Activated naive CD8-positive, alpha-beta T cell treated with anti-CD3 and anti-CD28 coated beads, Interleukin-2, amount 50 U/mL, for 16 hours (primary cell): ENCODE results near the gene CASP14.
"Not testable (repeated sequence)": the region's sequence is repeated elsewhere in the genome, so short reads cannot be mapped to it uniquely, and the experiment has no call there.

ENCODE experiments used
- DNase-seq: peaks from one replicate; pipeline ENCODE4 v3.0.0-alpha.2; 2020; ENCODE audit warnings: low read depth, low spot score

Gene CASP14, protein sequence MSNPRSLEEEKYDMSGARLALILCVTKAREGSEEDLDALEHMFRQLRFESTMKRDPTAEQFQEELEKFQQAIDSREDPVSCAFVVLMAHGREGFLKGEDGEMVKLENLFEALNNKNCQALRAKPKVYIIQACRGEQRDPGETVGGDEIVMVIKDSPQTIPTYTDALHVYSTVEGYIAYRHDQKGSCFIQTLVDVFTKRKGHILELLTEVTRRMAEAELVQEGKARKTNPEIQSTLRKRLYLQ

DNA sequence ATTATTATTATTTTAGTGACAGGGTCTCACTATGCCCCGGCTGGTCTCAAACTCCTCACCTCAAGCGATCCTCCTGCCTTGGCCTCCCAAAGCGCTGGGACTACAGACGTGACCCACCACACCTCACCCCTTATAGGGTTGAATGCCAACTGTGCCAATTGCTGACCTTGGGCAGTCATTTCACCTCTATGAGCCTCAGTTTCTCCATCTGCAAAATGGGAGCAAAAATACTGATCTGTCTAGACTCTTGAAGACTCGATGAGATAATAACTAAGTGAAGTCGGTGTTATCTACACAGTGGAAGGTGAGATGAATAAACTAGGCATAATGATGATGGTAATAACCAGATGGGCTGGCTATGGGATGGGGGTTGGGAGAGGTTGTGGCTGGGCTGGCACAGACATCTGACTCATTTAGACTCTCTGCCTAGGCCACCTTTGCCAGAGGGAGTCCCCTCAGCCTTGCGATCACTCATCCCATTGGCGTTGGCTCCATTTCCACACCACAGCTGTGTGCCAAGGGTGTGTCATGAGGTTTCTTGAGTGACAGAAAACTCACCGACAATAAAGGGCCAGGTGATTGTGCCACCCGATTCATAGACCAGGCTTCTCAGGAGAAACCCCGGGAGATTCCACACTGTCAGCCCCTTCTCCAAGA, at the start of gene CASP14:
TSS of gene CASP14 (plus strand) at position 596 of the 657 bp plus-strand sequence. CDS start 2,772 bp downstream, outside the sequence.
- DNase-seq, result no peak

DNA sequence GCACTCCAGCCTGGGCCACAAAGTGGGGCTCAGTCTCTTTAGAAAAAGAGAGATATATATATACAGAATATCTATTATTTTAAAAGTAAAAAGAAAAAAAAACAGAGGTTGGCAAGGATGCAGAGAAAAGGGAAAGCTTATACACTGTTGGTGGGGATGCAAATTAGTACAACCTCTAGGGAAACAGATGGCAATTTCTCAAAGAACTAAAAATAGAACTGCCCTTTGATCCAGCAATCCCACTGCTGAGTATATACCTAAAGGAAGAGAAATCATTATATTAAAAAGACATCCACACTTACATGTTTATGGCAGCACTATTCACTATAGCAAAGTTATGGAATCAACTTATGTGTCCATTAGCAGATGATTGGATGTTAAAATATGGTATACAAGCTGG, 41.0 kb upstream of the CASP14 start:
- no peak for DNase-seq

DNA sequence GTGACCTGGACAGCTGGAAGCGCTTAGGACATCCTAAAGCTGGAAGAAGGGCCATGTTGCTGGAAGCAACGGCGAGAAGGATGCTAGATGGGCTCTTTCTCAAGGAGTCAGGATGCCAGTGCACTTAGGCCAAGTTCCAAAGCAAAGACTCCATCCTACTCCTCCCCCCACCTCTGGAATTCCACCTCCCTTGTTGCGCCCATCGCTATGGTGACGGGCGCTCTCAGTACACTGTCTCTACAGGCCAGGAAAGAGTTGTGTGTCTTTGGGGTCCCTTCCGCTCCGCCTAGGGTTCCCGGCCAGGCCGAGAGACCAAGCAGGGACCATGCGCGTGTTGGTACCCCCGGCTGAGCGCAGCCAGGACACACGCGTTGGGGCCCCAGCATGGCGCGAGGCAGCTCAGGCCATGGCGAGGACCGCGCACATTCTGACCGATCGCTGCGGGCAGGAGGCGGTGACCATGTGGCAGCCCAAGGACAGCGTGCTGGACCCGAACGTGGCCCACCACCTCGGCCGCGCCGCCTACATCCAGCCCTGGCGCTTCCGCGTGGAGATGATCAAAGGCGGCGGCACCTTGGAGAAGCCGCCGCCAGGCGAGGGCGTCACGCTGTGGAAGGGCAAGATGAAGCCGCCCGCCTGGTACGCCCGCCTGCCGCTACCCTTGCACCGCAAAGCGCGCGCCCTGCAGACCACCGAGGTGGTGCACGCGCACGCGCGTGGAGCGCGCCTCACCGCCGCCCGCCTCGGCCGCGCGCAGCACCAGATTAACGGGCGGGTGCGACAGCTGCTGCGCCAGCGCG, 38.6 kb upstream of the CASP14 start:
- no peak for DNase-seq

DNA sequence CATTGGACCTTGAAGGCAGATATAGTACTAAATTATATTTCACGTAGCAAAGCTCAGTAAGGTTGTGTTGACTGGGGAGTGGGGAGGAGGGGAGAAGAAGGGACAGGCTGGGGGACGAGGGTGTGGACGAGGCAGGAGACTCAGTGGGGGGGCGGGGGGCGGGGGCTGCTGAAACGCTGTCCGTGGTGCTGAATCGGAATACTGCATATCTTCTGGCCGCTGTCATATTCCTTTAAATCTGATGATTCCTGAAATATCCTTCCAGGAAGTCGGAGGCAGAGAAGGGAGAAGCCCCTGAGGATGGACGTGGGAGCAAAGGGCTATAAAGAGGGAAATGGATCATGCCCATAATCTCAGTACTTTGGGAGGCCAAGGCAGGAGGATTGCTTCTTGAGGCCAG, 34.7 kb upstream of the CASP14 start:
- no peak for DNase-seq

DNA sequence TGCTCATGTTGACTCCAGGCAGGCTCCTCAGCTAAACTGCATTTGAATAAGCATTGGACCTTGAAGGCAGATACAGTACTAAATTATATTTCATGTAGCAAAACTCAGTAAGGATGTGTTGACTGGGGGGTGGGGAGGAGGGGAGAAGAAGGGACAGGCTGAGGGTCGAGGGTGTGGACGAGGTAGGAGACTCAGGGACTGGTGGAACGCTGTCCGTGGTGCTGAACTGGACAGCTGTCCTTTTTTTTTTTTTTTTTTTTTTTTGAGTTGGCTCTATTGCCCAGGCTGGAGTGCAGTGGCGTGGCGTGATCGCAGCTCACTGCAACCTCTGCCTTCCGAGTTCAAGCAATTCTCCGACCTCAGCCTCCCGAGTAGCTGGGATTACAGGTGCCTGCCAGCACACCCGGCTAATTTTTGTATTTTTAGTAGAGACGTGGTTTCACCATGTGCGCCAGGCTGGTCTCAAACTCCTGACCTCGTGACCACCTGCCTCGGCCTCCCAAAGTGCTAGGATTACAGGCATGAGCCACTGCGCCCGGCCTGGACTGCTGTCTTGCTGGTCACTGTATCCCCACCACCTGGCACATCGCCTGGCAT, 33.2 kb upstream of the CASP14 start:
- DNase-seq, result no peak

DNA sequence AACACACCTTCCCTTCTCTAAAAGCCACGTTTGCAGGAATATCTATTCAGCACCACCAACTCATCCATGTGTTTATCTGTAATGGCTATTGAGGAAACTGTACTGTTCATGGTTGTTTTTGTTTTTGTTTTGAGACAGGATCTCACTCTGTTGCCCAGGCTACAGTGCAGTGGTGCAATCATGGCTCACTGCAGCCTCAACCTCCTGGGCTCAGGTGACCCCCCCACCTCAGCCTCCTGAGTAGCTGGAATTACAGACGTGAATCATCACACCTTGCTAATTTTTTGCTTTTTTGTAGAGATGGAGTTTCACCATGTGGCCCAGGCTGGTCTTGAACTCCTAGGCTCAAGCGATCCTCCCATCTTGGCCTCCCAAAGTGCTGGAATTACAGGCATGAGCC, 30.4 kb upstream of the CASP14 start:
- DNase-seq, result not testable (repeated sequence)

DNA sequence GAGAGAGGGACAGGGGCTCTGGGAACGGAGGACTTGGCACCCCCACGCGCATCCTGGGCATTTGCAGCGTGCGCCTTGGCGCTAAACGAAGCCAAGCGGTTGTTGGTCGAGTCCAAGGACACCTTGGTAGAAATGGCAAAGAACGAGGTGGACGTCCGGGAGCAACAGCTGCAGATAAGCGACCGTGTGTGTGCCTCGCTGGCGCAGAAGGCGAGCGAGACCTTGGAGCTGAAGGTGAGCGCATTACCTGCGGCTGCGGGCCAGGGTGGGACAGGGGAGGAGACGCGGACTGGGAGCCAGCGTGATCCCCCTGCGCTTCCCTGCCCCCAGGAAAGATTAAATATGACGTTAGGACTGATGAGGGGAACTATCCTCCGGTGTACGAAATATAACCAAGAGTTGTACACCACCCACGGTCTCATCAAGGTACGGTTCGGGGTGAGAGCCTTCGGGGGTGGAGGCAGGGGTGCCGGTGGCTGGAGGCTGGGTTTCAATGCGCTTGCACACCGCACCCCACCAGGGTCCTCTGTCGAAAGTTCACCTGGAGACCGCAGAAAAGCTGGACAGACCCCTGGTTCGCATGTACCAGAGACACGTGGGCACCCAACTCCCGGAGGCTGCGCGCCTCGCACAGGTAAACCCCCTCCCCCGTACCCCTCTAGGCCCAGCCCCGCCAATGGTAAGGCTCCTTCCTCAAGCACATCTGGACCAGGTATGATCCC, 27.8 kb upstream of the CASP14 start:
- no peak for DNase-seq

DNA sequence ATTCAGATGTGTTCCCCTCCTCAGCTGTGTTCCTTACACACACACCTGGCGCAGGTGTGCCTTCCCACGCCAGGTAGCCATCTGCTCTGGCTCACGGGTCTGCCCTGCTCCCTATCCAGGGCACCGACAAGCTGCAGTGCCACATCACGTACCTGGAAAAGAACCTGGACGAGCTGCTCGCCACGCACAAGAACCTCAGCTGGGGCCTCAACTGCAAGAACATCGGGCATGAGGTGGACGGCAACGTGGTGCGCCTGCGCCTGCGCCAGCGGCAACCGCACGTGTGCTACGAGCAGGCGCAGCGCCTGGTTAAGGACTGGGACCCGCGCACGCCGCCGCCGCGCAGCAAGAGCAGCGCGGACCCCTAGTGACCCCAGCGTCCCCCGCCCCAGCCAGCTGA, 26.5 kb upstream of the CASP14 start:
- no peak for DNase-seq

DNA sequence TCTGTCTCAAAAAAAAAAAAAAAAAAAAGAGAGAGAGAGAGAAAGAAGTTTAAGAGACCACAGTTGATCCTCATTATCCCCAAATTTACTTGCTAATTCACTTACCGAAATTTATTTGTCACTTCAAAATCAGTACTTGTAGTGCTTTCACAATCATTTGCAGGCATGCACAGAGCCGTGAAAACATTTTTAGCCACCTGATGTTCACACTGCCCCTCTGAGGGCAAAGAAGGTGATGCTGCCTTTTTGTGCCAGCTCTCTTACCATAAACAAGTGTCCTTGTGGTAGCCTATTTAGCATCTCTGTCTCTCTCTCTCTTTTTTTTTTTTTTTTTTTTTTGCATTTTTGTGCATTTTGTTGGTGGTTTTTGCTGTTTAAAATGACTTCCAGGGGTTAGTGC, 24.1 kb upstream of the CASP14 start:
- DNase-seq, result no peak

DNA sequence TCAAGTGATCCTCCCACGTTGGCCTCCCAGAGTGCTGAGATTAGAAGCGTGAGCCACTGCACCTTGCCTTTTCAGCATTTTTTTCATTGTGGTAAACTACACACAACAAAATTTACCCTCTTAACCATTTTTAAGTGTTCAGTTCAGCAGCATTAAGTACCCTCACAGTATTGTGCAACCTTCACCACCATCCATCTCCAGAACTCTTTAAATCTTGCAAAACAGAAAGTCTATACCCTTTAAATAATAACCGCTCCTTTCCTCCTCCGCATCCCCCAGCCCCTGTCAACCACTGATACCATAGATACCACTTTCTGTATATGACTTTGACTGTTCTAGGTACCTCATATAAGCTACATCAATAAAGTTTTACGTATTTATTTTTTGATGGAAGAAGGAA, 20.8 kb upstream of the CASP14 start:
- DNase-seq, result no peak

DNA sequence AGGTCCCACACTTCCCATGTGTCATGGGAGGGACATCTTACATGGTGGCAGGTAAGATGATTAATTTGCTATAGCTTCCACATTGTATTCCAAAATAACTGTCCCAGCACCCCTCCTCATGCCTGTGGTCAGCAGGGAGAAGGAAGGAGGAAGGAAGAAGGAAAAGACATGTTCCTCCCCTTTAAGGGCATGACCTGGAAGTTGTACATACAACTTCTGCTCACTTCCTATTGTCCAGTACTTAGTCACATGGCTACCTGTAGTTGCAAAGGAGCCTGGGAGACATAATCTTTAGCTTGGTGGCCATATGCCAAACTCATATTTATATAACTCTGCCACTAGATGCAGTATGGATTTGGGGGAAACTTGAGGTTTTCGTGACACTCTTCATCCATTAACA, 17.6 kb upstream of the CASP14 start:
- DNase-seq, result no peak

DNA sequence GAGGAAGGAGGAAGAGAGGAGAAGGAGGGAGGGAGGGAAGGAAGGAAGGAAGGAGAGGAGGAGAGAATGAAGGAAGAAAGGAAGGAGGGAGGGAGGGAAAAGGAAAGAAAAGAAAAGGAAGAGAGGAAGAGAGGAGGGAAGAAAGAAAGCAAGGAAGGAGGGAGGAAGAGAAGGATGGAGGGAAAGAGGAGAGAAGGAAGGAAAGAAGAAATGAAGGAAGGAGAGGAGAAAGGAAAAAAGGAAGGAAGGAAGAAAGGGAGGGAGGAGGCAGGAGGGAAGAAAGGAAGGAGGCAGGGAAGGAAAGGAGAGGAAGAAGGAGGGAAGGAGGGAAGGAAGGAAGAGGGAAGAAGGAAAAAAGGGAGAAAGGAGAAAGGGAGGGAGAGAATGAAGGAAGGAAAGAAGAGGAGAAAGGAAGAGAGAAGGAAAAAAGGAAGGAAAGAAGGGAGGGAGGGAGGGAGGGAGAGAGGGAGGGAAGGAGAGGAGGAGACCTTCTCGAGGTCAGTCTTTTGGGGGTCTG, 13.4 kb upstream of the CASP14 start:
- no peak for DNase-seq

DNA sequence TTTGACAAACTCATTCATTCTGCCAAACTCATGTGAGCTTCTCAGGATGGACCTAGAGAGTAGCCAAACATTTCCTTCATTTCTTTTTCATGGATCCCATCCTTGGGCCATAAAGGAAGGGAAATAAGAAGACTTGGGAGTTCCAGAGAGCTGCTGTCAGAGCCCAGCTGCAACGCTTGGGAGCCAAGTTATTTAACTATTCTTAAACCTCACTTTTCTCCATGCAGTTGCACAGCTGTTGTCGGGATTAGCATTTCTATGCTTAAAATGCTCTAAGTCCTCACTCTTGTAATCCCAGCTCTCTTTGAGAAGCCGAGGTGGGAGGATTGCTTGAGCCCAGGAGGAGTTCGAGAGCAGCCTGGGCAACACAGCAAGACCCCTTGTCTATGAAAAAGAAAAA, 11.7 kb upstream of the CASP14 start:
- DNase-seq, result no peak

DNA sequence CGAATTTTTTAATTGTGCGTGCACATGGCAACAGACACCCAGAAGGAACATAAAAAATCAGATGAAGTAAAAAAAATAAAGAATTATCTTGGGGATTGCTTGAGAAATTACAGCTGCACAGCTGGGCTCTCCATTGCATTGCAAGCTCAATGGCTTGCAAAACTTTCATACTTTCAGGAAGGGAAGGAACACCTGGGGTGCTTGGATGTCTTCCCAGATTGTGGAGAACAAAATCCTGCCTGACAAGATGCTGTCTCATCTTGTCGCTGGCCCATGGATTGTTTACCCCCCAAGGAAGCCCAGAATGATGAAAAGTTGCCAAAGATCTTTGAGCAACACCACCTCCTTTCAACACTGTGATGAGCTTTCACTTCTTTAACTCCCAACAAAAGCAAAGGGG, 11.0 kb upstream of the CASP14 start:
- DNase-seq, result no peak

DNA sequence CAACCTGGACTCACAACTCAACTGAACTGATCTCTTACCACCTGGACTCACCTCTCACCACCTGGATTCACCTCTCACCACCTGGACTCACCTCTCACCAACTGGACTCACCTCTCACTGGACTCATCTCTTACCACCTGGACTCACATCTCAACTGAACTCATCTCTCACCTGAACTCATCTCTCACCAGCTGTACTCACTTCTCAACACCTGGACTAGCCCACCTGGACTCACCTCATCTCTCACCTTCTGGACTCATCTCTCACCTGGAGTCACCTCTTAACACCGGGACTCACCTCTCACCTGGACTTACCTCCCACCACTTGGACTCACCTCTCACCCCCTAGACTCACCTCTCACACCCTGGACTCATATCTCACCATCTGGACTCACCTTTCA, 7.3 kb upstream of the CASP14 start:
- no peak for DNase-seq

DNA sequence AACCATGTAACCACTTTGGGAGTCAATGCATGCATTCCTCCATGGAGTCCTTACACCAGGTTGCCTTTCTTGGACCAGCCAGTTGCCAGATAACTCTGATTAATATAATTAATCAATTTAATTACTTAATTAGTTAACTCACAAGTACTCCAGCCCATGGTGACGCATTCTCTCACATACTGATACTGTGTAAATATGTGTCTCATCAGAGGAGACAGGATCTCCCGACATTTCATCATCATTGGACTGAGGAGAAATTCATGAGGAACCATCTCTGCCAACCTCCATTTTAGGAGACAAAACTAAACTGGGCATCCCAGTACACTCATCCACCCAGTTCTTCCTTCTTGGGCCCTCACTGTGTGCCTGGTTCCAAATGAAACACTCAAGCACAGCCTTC, 6.5 kb upstream of the CASP14 start:
- DNase-seq, result no peak

DNA sequence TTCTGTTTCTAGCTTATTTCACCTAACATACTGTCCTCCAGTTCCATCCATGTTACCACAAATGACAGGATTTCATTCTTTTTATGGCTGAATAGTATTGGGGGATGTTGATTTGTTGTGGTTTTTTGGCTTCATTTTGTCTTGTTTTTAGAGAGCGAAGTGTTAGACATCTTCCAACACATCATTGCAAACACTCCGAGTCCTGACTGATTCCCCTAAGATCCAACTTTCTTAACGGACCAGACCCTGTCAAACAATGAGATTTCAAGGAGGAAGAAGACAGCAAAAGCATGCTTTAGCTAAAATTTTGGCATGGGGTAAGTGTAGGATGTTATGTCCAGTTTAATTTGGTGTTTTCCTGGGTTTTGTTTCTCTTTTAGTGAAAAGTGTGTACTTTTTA, 3.8 kb upstream of the CASP14 start:
- DNase-seq, result no peak

DNA sequence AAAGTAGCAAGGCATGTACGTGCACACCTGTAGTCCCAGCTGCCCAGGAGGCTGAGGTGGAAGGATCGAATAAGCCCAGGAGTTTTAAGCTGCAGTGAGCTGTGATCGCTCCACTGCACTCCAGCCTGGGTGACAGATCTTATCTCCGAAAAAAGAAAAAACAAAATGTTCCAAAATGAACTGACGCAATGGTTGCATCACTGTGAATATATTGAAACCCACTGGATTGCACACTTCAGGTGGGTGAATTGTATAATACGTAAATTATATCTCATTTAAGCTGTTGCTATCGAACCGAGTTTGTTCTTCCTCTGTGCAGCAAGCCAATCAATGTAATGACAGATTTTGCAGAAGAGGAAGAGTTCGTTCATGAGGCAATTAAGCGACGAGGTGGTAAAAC, 1.6 kb upstream of the CASP14 start:
- no peak for DNase-seq

DNA sequence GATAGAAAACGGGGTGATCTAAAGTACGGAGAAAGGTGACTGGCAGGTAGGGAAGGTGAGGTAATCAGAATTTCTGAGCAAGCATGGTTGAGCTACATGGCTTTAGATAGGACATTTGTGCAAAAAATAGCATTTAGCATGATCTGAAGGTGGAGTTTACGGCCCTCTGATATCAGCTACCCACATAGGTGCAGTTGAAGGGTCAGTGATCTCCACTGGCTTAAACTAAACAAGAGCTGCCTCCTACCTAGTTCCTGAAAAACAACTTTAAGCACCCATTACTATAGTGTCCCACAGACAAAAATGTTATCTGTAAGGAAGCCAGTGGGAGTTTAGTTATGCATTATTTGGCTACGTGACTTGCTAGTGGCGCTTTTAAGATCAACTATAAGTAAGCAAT, 1.2 kb upstream of the CASP14 start:
- DNase-seq, result no peak

DNA sequence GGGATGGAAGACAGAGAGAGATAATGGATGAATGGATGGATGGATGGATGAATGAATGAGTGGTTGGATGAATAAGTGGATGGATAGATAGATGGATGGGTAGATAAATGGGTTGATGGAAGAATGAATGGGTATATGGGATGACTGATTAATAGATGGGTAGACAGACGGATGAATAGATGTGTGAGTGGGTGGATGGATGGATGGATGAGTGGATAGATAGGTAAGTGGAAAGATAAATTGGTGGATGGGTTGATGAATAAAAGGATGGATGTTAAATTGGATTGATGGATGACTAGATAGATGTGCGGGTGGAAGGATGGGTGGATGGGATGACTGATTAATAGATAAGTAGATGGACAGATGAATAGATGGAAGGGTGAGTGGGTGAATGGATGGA, 1.4 kb downstream of the CASP14 start:
- no peak for DNase-seq

DNA sequence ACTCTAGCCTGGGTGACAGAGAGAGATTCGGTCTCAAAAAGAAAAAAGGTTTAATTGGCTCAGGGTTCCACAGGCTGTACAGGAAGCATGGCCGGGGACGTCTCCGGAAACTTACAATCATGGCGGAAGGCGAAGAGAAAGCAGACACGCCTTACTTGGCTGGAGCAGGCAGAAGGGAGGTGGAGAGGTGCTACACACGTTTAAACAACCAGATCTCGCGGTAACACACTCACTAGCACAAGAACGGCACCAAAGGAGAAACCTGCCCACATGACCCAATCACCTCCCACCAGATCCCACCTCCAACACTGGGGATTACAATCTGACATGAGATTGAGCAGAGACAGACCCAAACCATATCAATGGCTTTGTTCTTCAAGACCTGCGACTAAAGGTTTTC, 12.8 kb downstream of the CASP14 start:
- no peak for DNase-seq

DNA sequence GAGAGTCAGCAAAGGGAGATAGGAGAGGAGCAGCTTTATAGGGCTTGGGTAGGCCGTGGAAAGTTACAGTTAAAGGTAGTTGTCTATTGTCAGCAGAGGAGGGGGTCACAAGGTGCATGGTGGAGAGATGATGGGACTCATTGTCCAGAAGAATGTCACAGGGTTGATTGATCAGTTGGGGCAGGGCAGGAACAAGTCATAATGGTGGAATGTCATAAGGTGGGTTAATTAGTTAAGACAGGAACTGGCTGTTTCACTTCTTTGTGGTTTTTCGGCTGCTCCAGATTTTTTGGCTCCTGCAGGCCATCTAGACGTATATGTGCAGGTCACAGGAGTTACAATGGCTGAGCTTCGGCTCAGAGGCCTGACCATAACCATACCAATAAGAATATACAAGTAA, 21.1 kb downstream of the CASP14 start:
- DNase-seq, result not testable (repeated sequence)
